GM12878 (cell line): ENCODE results near the gene NINJ1. TPM values are rescaled to one million over a fixed set of nuclear protein-coding genes. Genes with fewer than 3 reads are reported as not detected.
A peak's percentile ranks its signal among the peaks of the same experiment; 100 is the strongest.

Source experiments
- ATAC-seq: fragments of 200-7000 bp; cut with Tn5 transposase; 3 replicates; pipeline ENCODE4 v1.9.1; 2020; ENCODE audit warnings: mild to moderate bottlenecking, moderate library complexity
- BruUV-seq: library from RNA; stranded (reverse); fragments of 400-500 nt; replicated peaks from 2 replicates; lab custom pipeline; 2021; lab: Mats Ljungman, UMichigan
- CTCF ChIA-PET: fragments of 300-600 bp; sonication (Branson Sonifier 250); formaldehyde crosslinking; extraction: SDS; loops from one replicate; lab custom pipeline; 2021; ENCODE audit warnings: inconsistent platforms; lab: Yijun Ruan, JAX
- POLR2A ChIA-PET: fragments of 350-600 bp; formaldehyde crosslinking; extraction: SDS; loops from one replicate; lab custom pipeline; 2021; ENCODE audit warnings: inconsistent platforms; lab: Charles Lee
- RAD21 ChIA-PET: fragments of 300-600 bp; sonication (Branson Sonifier 250); formaldehyde crosslinking; loops from one replicate; lab custom pipeline; 2023; ENCODE audit warnings: antibody characterized with exemption; ENCODE audit not compliant: unreplicated experiment; lab: Charles Lee
- SMC1A ChIA-PET: fragments of 300-600 bp; sonication (Branson Sonifier 250); formaldehyde crosslinking; loops from one replicate; lab custom pipeline; 2023; ENCODE audit not compliant: unreplicated experiment, uncharacterized antibody; lab: Charles Lee
- DNase-seq: peaks from one replicate; pipeline ENCODE4 v3.0.0-alpha.2; 2011; ENCODE audit warnings: low read depth, low spot score
- FAIRE-seq: peaks from 3 replicates; lab custom pipeline; 2011; peaks lifted over from hg19 to GRCh38; lab: Jason Lieb, UNC
- H2AFZ ChIP-seq: 2 replicates; pipeline ENCODE4 v1.6.0; 2011; ENCODE audit warnings: low read depth, low read length, control low read depth; ENCODE audit not compliant: control insufficient read depth
- H3K27ac ChIP-seq: 2 replicates; pipeline ENCODE4 v1.5.1; 2011; ENCODE audit warnings: control low read depth; ENCODE audit not compliant: control insufficient read depth, insufficient read depth
- H3K27me3 ChIP-seq, 2 experiments: replicated peaks in 1 of 2; 2 replicates each; pipeline versions ENCODE4 v1.6.0 to v1.6.1; 2011; ENCODE audit warnings: low read length in 1 of 2; ENCODE audit not compliant: control insufficient read depth in 2 of 2, insufficient read depth in 2 of 2
- H3K36me3 ChIP-seq, 2 experiments: 2 replicates each; pipeline ENCODE4 v1.5.1; 2011; ENCODE audit warnings: low read length in 1 of 2; ENCODE audit not compliant: control insufficient read depth in 2 of 2, insufficient read depth in 2 of 2
- H3K4me1 ChIP-seq: 2 replicates; pipeline ENCODE4 v1.6.1; 2011; ENCODE audit warnings: mild to moderate bottlenecking, low read length, moderate library complexity, mixed read lengths; ENCODE audit not compliant: control insufficient read depth, insufficient read depth
- H3K4me2 ChIP-seq: 2 replicates; pipeline ENCODE4 v1.6.0; 2011; ENCODE audit warnings: control low read depth; ENCODE audit not compliant: control insufficient read depth, insufficient read depth
- H3K4me3 ChIP-seq: fragments of 200-600 bp; sonication (generic); 2 replicates; pipeline ENCODE4 v1.5.1; 2016
- H3K79me2 ChIP-seq: 2 replicates; pipeline ENCODE4 v1.6.0; 2011; ENCODE audit warnings: low read length; ENCODE audit not compliant: control insufficient read depth, insufficient read depth
- H3K9ac ChIP-seq: 2 replicates; pipeline ENCODE4 v1.8.0; 2011; ENCODE audit warnings: low read length, control low read depth, mixed read lengths; ENCODE audit not compliant: control insufficient read depth, insufficient read depth
- H3K9me3 ChIP-seq: replicated peaks from 3 replicates; pipeline ENCODE4 v1.5.1; 2011; ENCODE audit warnings: mild to moderate bottlenecking, low read length; ENCODE audit not compliant: control insufficient read depth, insufficient read depth
- H4K20me1 ChIP-seq: 2 replicates; pipeline ENCODE4 v1.6.0; 2011; ENCODE audit not compliant: control insufficient read depth, insufficient read depth
- ATF2 ChIP-seq: IDR thresholded peaks from 2 replicates; pipeline ENCODE4 v1.6.1; 2012; ENCODE audit warnings: low read length, inconsistent platforms
- CREM ChIP-seq: IDR thresholded peaks from 2 replicates; pipeline ENCODE4 v1.6.1; 2014; ENCODE audit warnings: antibody characterized with exemption, low read depth
- EED ChIP-seq: sonication (generic); IDR thresholded peaks from 2 replicates; pipeline ENCODE4 v1.6.1; 2016; ENCODE audit warnings: antibody characterized with exemption, low read depth
- EP300 ChIP-seq, 2 experiments: fragments of 150-350 bp in 1 of 2; IDR thresholded peaks; 2 replicates each; pipeline ENCODE4 v1.6.1; 2011 to 2012; ENCODE audit warnings: low read depth in 2 of 2, low read length in 2 of 2, borderline replicate concordance in 1 of 2, improper control_type of control experiment in 1 of 2, inconsistent platforms in 1 of 2; ENCODE audit not compliant: control insufficient read depth in 1 of 2
- ETV6 ChIP-seq, 2 experiments: fragments of 450-650 bp in 1 of 2; IDR thresholded peaks in 1 of 2; conservative IDR thresholded peaks in 1 of 2; 2 replicates each; pipeline ENCODE4 v1.6.1; 2014; ENCODE audit warnings: antibody characterized with exemption in 1 of 2, borderline replicate concordance in 1 of 2, low read depth in 1 of 2, mild to moderate bottlenecking in 1 of 2, moderate library complexity in 1 of 2
- IKZF1 ChIP-seq: fragments of 450-650 bp; conservative IDR thresholded peaks from 2 replicates; pipeline ENCODE4 v1.6.1; 2017; ENCODE audit warnings: antibody characterized with exemption, mild to moderate bottlenecking
- IRF4 ChIP-seq: IDR thresholded peaks from 2 replicates; pipeline ENCODE4 v1.6.1; 2011; ENCODE audit warnings: low read depth, low read length
- JUNB ChIP-seq: IDR thresholded peaks from 2 replicates; pipeline ENCODE4 v1.6.1; 2016; ENCODE audit warnings: antibody characterized with exemption, mild to moderate bottlenecking
- KDM1A ChIP-seq: fragments of 200-600 bp; sonication (generic); IDR thresholded peaks from 2 replicates; pipeline ENCODE4 v1.6.1; 2016; ENCODE audit warnings: borderline replicate concordance
- MTA3 ChIP-seq: IDR thresholded peaks from 2 replicates; pipeline ENCODE4 v1.6.1; 2012; ENCODE audit warnings: low read length, inconsistent platforms, borderline replicate concordance
- NRF1 ChIP-seq: conservative IDR thresholded peaks from 2 replicates; pipeline ENCODE4 v1.6.1; 2011; ENCODE audit warnings: mild to moderate bottlenecking, low read depth, low read length, improper control_type of control experiment
- PAX5 ChIP-seq: IDR thresholded peaks from 2 replicates; pipeline ENCODE4 v1.6.1; 2011; ENCODE audit warnings: low read depth, low read length, borderline replicate concordance
- PBX3 ChIP-seq: IDR thresholded peaks from 2 replicates; pipeline ENCODE4 v1.6.1; 2011; ENCODE audit warnings: mild to moderate bottlenecking, low read depth, low read length, moderate library complexity; ENCODE audit not compliant: insufficient replicate concordance
- PKNOX1 ChIP-seq: fragments of 450-650 bp; IDR thresholded peaks from 2 replicates; pipeline ENCODE4 v1.6.1; 2016; ENCODE audit warnings: mild to moderate bottlenecking
- RUNX3 ChIP-seq: IDR thresholded peaks from 2 replicates; pipeline ENCODE4 v1.6.1; 2012; ENCODE audit warnings: low read length, inconsistent platforms
- SPI1 ChIP-seq: IDR thresholded peaks from 2 replicates; pipeline ENCODE4 v1.6.1; 2011; ENCODE audit warnings: low read depth, mild to moderate bottlenecking, low read length, moderate library complexity, borderline replicate concordance; ENCODE audit not compliant: insufficient read depth
- SUPT20H ChIP-seq: IDR thresholded peaks from 2 replicates; pipeline ENCODE4 v1.6.1; 2011; ENCODE audit warnings: low read depth, mild to moderate bottlenecking, low read length, moderate library complexity, borderline replicate concordance; ENCODE audit not compliant: control insufficient read depth
- TCF12 ChIP-seq: IDR thresholded peaks from 2 replicates; pipeline ENCODE4 v1.6.1; 2011; ENCODE audit warnings: low read depth, mild to moderate bottlenecking, low read length
- WGBS: methylation state at CpG from one replicate; pipeline ENCODE4 v1.1.6; 2016; ENCODE audit warnings: low lambda C conversion rate; ENCODE audit not compliant: insufficient replicate concordance, insufficient coverage; ENCODE audit errors: missing lambda C conversion rate; 5-methylcytosine and 5-hydroxymethylcytosine counted together
- in situ Hi-C: fragments of 300-500 bp; cut with MboI; formaldehyde crosslinking; loops from 9 replicates; pipeline ENCODE4 v1.14.3; 2018; ENCODE audit warnings: mixed read lengths
- intact Hi-C: fragments of 100-400 bp; cut with micrococcal nuclease; formaldehyde crosslinking; loops from one replicate; pipeline ENCODE4 v1.14.2; 2022; ENCODE audit not compliant: unreplicated experiment
- polyA plus RNA-seq, 11 experiments: library from polyadenylated mRNA; depleted of rRNA in 4 of 11; unstranded in 6 of 11; stranded (reverse) in 5 of 11; fragments of >200 nt; fragmentation: Nextera tagmentation in 4 of 11; fragmentation: Illumina TruSeq in 1 of 11; extraction: Ambion mirVana in 4 of 11; extraction: Trizol in 1 of 11; gene quantifications; 1 replicate in 1 of 11; 2 replicates in 10 of 11; pipeline versions ENCODE4 v1.2.1 to v1.2.3, GENCODE V29; 2011 to 2016; ENCODE audit warnings: inconsistent platforms in 2 of 11, missing spikeins in 2 of 11, low read depth in 1 of 11
- total RNA-seq, 4 experiments: library from RNA; depleted of rRNA in 3 of 4; stranded (reverse); fragments of >200 nt in 3 of 4; fragmentation: Illumina TruSeq in 1 of 4; extraction: Trizol in 1 of 4; gene quantifications; 2 replicates each; pipeline versions ENCODE4 v1.2.1 to v1.2.3, GENCODE V29; 2013 to 2021

Gene NINJ1
- total and polyA plus RNA-seq, 10 of the 15 experiments (the other 5 are each of a cell fraction or from before 2014, with no cell fraction given): 0.64 to 33.5 (median 17.1) TPM

- no peak for TF ChIP-seq SUPT20H
- no peak for TF ChIP-seq ATF2
- no peak for TF ChIP-seq CREM
- TF ChIP-seq TCF12: peak; percentile 52; the same call in 1 of the 2 replicates
- TF ChIP-seq PAX5: no peak
These were observed 25.8 kb upstream of the NINJ1 start (continued) for GRCh38 chr9:93159601-93160471.

- ChIA-PET RAD21 (interaction anchor here (1.2 to 2.0 kb wide), 4 partner anchors 47 to 410 kb away, joined by 3 to 6 read pairs (median 5); no protein-coding TSS in a partner anchor), POLR2A (no interaction called here), SMC1A (interaction anchor here (0.6 to 1.7 kb wide), 4 partner anchors 14 to 147 kb away, joined by 3 to 8 read pairs (median 3); no protein-coding TSS in a partner anchor), CTCF (interaction anchor here (0.6 kb wide), 1 partner anchor 48 kb away, joined by 3 read pairs; no protein-coding TSS in a partner anchor)
- Histone ChIP-seq H4K20me1 (no peaks in the 10 kb centered on the region), H3K4me1 (peaks cover 5% of the 10 kb centered on the region), H3K27me3 (no peaks in the 10 kb centered on the region), H3K4me2 (no peak overlapping the region), H3K4me3 (no peak overlapping the region), H3K79me2 (no peaks in the 10 kb centered on the region), H2AFZ (no peak overlapping the region), H3K9me3 (no peaks in the 10 kb centered on the region; the same call in 1 of the 3 replicates), H3K36me3 (no peaks in the 10 kb centered on the region), H3K9ac (no peak overlapping the region), H3K27ac (no peak overlapping the region)
- DNase-seq (peak; percentile 48), FAIRE-seq (peak; percentile 80), ATAC-seq (peak; percentile 74)
- 5% methylated on average over 11 of the region's 11 CpGs for WGBS
- in situ Hi-C loops: no loop called here
- no TSS peak for BruUV-seq
- intact Hi-C loops: no loop called here
- peak; percentile 91 for TF ChIP-seq JUNB
- peak; percentile 46 for TF ChIP-seq PBX3
- TF ChIP-seq IRF4: peak; percentile 88
- no peak for TF ChIP-seq SPI1
- TF ChIP-seq EED: peak; percentile 90
- TF ChIP-seq PKNOX1: peak; percentile 81
- TF ChIP-seq MTA3: peak; percentile 33; the same call in 1 of the 2 replicates
- peak in 1 of 2 experiments; percentile 98; a peak in 2 of 4 replicates for TF ChIP-seq ETV6 (conservative IDR thresholded peaks at IDR 0.05 in 1 of 2, IDR thresholded peaks at IDR 0.05 in 1 of 2; ENCODE audit: borderline replicate concordance in 1 of 2, low read depth in 1 of 2)
- no peak for TF ChIP-seq NRF1
- TF ChIP-seq IKZF1: peak; percentile 46
- TF ChIP-seq KDM1A: no peak
- peak; percentile 83 for TF ChIP-seq RUNX3
- 0 out of 4 replicates have a peak, but pooled peaks of 1 of the 2 experiments have one; percentile 28 for TF ChIP-seq EP300 (IDR thresholded peaks at IDR 0.05; ENCODE audit: borderline replicate concordance in 1 of 2, control insufficient read depth in 1 of 2, low read depth in 2 of 2, low read length in 2 of 2)
These were observed 22.5 kb upstream of the NINJ1 start for GRCh38 chr9:93156475-93157008.
